OCI-LY7 (cell line): ENCODE measurements around the gene PAH.

Source experiments
- EZH2phosphoT487 ChIP-seq: fragments of 200-600 bp; sonication (generic); IDR thresholded peaks from 2 replicates; pipeline ENCODE4 v1.6.1; 2018; ENCODE audit warnings: low read depth, borderline replicate concordance, mild to moderate bottlenecking, mixed run types, antibody characterized with exemption, low read length, moderate library complexity, mixed read lengths
- TF ChIP-seq, protein P1 (sequence below): fragments of 200-600 bp; sonication (generic); conservative IDR thresholded peaks from 2 replicates; pipeline ENCODE4 v1.5.1; 2014; ENCODE audit warnings: mild to moderate bottlenecking, antibody characterized with exemption, low read length, moderate library complexity, mixed read lengths

- TF ChIP-seq, protein P1, sequence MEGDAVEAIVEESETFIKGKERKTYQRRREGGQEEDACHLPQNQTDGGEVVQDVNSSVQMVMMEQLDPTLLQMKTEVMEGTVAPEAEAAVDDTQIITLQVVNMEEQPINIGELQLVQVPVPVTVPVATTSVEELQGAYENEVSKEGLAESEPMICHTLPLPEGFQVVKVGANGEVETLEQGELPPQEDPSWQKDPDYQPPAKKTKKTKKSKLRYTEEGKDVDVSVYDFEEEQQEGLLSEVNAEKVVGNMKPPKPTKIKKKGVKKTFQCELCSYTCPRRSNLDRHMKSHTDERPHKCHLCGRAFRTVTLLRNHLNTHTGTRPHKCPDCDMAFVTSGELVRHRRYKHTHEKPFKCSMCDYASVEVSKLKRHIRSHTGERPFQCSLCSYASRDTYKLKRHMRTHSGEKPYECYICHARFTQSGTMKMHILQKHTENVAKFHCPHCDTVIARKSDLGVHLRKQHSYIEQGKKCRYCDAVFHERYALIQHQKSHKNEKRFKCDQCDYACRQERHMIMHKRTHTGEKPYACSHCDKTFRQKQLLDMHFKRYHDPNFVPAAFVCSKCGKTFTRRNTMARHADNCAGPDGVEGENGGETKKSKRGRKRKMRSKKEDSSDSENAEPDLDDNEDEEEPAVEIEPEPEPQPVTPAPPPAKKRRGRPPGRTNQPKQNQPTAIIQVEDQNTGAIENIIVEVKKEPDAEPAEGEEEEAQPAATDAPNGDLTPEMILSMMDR = no peak
- TF ChIP-seq EZH2phosphoT487 = no peak
These were observed 42.3 kb upstream of the PAH start for GRCh38 chr12:102959391-102959790.
